OCI-LY7 (cell line): Measurements from ENCODE around the gene DCPS. TPM values are rescaled to one million over a fixed set of nuclear protein-coding genes. Genes with fewer than 3 reads are reported as not detected.

Experiments used
- BruUV-seq: library from RNA; stranded (reverse); fragments of 400-500 nt; replicated peaks from 2 replicates; lab custom pipeline; 2021; lab: Mats Ljungman, UMichigan
- CTCF ChIA-PET: fragments of 300-600 bp; sonication (Branson Sonifier 250); formaldehyde crosslinking; loops from one replicate; lab custom pipeline; 2022; ENCODE audit warnings: antibody characterized with exemption; ENCODE audit not compliant: unreplicated experiment; lab: Charles Lee
- POLR2A ChIA-PET: fragments of 300-600 bp; sonication (Branson Sonifier 250); formaldehyde crosslinking; loops from one replicate; lab custom pipeline; 2022; ENCODE audit warnings: antibody characterized with exemption; lab: Charles Lee
- DNase-seq: peaks from one replicate; pipeline ENCODE4 v3.0.0-alpha.2; 2015; ENCODE audit warnings: low spot score
- H2AFZ ChIP-seq: fragments of 200-600 bp; sonication (generic), shearing (Covaris generic); 2 replicates; pipeline ENCODE4 v1.6.1; 2014; ENCODE audit warnings: mild to moderate bottlenecking, antibody characterized with exemption, low read length, moderate library complexity
- H3K27ac ChIP-seq: fragments of 200-600 bp; sonication (generic); 2 replicates; pipeline ENCODE4 v1.5.1; 2014; ENCODE audit warnings: mixed run types, low read depth, mild to moderate bottlenecking, moderate library complexity, low read length, inconsistent platforms; ENCODE audit not compliant: poor library complexity, severe bottlenecking
- H3K36me3 ChIP-seq: fragments of 200-600 bp; sonication (generic); 2 replicates; pipeline ENCODE4 v1.6.1; 2014; ENCODE audit warnings: mild to moderate bottlenecking, antibody characterized with exemption, low read length, moderate library complexity, mixed read lengths; ENCODE audit not compliant: insufficient read depth
- H3K4me1 ChIP-seq: fragments of 200-600 bp; sonication (generic); 2 replicates; pipeline ENCODE4 v1.5.1; 2014; ENCODE audit warnings: mild to moderate bottlenecking, low read length; ENCODE audit not compliant: insufficient read depth, poor library complexity, severe bottlenecking
- H3K4me2 ChIP-seq: fragments of 200-600 bp; sonication (generic); 2 replicates; pipeline ENCODE4 v1.6.1; 2014; ENCODE audit warnings: mild to moderate bottlenecking, low read length
- H3K4me3 ChIP-seq: fragments of 200-600 bp; sonication (generic); 2 replicates; pipeline ENCODE4 v1.5.1; 2014; ENCODE audit warnings: mild to moderate bottlenecking, low read depth, low read length; ENCODE audit not compliant: poor library complexity, severe bottlenecking
- H3K79me2 ChIP-seq: fragments of 200-600 bp; sonication (generic); 2 replicates; pipeline ENCODE4 v1.6.1; 2016; ENCODE audit warnings: low read depth, mild to moderate bottlenecking, low read length, moderate library complexity, mixed read lengths; ENCODE audit not compliant: insufficient read depth
- H3K9me2 ChIP-seq: fragments of 200-600 bp; sonication (generic); 2 replicates; pipeline ENCODE4 v1.6.1; 2016; ENCODE audit warnings: mild to moderate bottlenecking, low read length, mixed read lengths; ENCODE audit not compliant: insufficient read depth
- H3K9me3 ChIP-seq: fragments of 200-600 bp; sonication (generic); 2 replicates; pipeline ENCODE4 v1.6.1; 2014; ENCODE audit warnings: mild to moderate bottlenecking, mixed run types, low read length, mixed read lengths
- H4K20me1 ChIP-seq: fragments of 200-600 bp; sonication (generic); 2 replicates; pipeline ENCODE4 v1.6.1; 2014; ENCODE audit warnings: mild to moderate bottlenecking, antibody characterized with exemption, low read length, moderate library complexity, mixed read lengths; ENCODE audit not compliant: insufficient read depth
- CTCF ChIP-seq: fragments of 200-600 bp; sonication (generic); conservative IDR thresholded peaks from 2 replicates; pipeline ENCODE4 v1.5.1; 2014; ENCODE audit warnings: mild to moderate bottlenecking, antibody characterized with exemption, low read length, moderate library complexity, mixed read lengths
- EZH2phosphoT487 ChIP-seq: fragments of 200-600 bp; sonication (generic); IDR thresholded peaks from 2 replicates; pipeline ENCODE4 v1.6.1; 2018; ENCODE audit warnings: low read depth, borderline replicate concordance, mild to moderate bottlenecking, mixed run types, antibody characterized with exemption, low read length, moderate library complexity, mixed read lengths
- intact Hi-C: fragments of 100-400 bp; cut with micrococcal nuclease; formaldehyde crosslinking; loops from one replicate; pipeline ENCODE4 v1.10.0; 2022; ENCODE audit not compliant: unreplicated experiment
- total RNA-seq, 2 experiments: library from RNA; depleted of rRNA in 1 of 2; stranded (reverse); fragments of >200 nt in 1 of 2; shearing (Covaris generic) in 1 of 2; gene quantifications; 2 replicates each; pipeline ENCODE4 v1.2.3, GENCODE V29; 2014 to 2022

The DCPS gene
- total RNA-seq, 2 experiments from 2014 or later = 30.4 to 36.5 TPM

- BruUV-seq = no TSS peak
- intact Hi-C loops = no loop called here
- no peak overlapping the region for H3K4me3 ChIP-seq
- peaks cover 5% of the 10 kb centered on the region for H3K4me1 ChIP-seq
- POLR2A ChIA-PET = no interaction called here
- no peaks in the 10 kb centered on the region for H3K9me3 ChIP-seq
- CTCF ChIA-PET = interaction anchor here (0.6 kb wide), 1 partner anchor 9 kb away, joined by 7 read pairs; no protein-coding TSS in a partner anchor
- H4K20me1 ChIP-seq = 0 out of 2 replicates have a peak, but pooled peaks cover 3% of the 10 kb centered on the region
- H3K27ac ChIP-seq = no peak overlapping the region
- no peaks in the 10 kb centered on the region for H3K36me3 ChIP-seq
- H3K79me2 ChIP-seq = no peaks in the 10 kb centered on the region
- no peak for DNase-seq
- H3K9me2 ChIP-seq = no peaks in the 10 kb centered on the region
- H2AFZ ChIP-seq = no peak overlapping the region
- TF ChIP-seq CTCF (no peak), EZH2phosphoT487 (no peak)
- H3K4me2 ChIP-seq = no peak overlapping the region
Observed at GRCh38 chr11:126383339-126384335, 79.8 kb downstream of the DCPS start.

- POLR2A ChIA-PET = no interaction called here
- H2AFZ ChIP-seq = no peak overlapping the region
Observed at GRCh38 chr11:126384449-126385070, 80.7 kb downstream of the DCPS start.

More at GRCh38 chr11:126384449-126385070, 80.7 kb downstream of the DCPS start:
- CTCF ChIA-PET = no interaction called here
- H4K20me1 ChIP-seq = no peaks in the 10 kb centered on the region
- H3K4me1 ChIP-seq = peaks cover 5% of the 10 kb centered on the region
- no peaks in the 10 kb centered on the region for H3K9me2 ChIP-seq
- TF ChIP-seq CTCF (no peak), EZH2phosphoT487 (no peak)
- H3K4me2 ChIP-seq = no peak overlapping the region
- H3K4me3 ChIP-seq = no peak overlapping the region
- no peaks in the 10 kb centered on the region for H3K9me3 ChIP-seq
- intact Hi-C loops = no loop called here
- no peaks in the 10 kb centered on the region for H3K79me2 ChIP-seq
- no peak for DNase-seq
- H3K36me3 ChIP-seq = no peaks in the 10 kb centered on the region
- BruUV-seq = no TSS peak
- no peak overlapping the region for H3K27ac ChIP-seq
